ENCODE data around the gene ASB12. TPM values are rescaled to one million over a fixed set of nuclear protein-coding genes. Genes with fewer than 3 reads are reported as not detected.
A peak's percentile ranks its signal among the peaks of the same experiment; 100 is the strongest.

ASB12 gene
- total RNA-seq, 3 donors from 2014 or later (not counting 1 experiment from before 2014, with no cell fraction given) = 0.39 to 0.58 TPM; not detected in 1

GRCh38 chrX:64206556-64207162 is 23.7 kb downstream of the ASB12 start:
- Mint-ChIP-seq H3K27me3 (ENCODE audit: low read depth in 2 of 2) (no peaks in the 10 kb centered on the region), H3K4me1 (peaks cover 0 to 7% of the 10 kb centered on the region in 2 donors), H3K27ac (peak overlapping the region; percentile 89 to 92), H3K36me3 (no peaks in the 10 kb centered on the region), H3K4me3 (peak overlapping the region; percentile 91), H3K9me3 (no peaks in the 10 kb centered on the region)
- intact Hi-C loops (cut with micrococcal nuclease) = loop anchor here (1.0 to 10.0 kb wide), 5 partner anchors 189 to 828 kb away; partner anchors contain the start of genes MTMR8, ZC3H12B and ZC4H2
- DNase-seq (no peak), ATAC-seq (no peak)
- WGBS (ENCODE audit: insufficient coverage) = 100% methylated on average over 1 of the region's 5 CpGs
- no peak for TF ChIP-seq CTCF (IDR thresholded peaks at IDR 0.05)
- no peaks in the 10 kb centered on the region for H3K9me3 ChIP-seq (ENCODE audit: control insufficient read depth, insufficient read depth, low read length)
- peaks cover 22% of the 10 kb centered on the region for H3K4me1 ChIP-seq (ENCODE audit: control insufficient read depth, insufficient read depth, low read length)
- peak overlapping the region; percentile 93 for H3K4me3 ChIP-seq (ENCODE audit: low read length)
- H3K27ac ChIP-seq (ENCODE audit: low read length) = peak overlapping the region; percentile 99
- no peaks in the 10 kb centered on the region for H3K27me3 ChIP-seq (ENCODE audit: control insufficient read depth, insufficient read depth, low read length)
- no peaks in the 10 kb centered on the region for H3K36me3 ChIP-seq (ENCODE audit: control insufficient read depth, insufficient read depth, low read length)

- Mint-ChIP-seq H3K36me3 (no peaks in the 10 kb centered on the region), H3K27me3 (ENCODE audit: low read depth in 2 of 2) (no peaks in the 10 kb centered on the region), H3K4me3 (peak overlapping the region; percentile 91), H3K4me1 (peaks cover 0 to 7% of the 10 kb centered on the region in 2 donors), H3K27ac (peak overlapping the region; percentile 89 to 92), H3K9me3 (no peaks in the 10 kb centered on the region)
- Histone ChIP-seq H3K4me1 (ENCODE audit: control insufficient read depth, insufficient read depth, low read length) (peaks cover 22% of the 10 kb centered on the region), H3K4me3 (ENCODE audit: low read length) (peak overlapping the region; percentile 93), H3K36me3 (ENCODE audit: control insufficient read depth, insufficient read depth, low read length) (no peaks in the 10 kb centered on the region), H3K27me3 (ENCODE audit: control insufficient read depth, insufficient read depth, low read length) (no peaks in the 10 kb centered on the region), H3K27ac (ENCODE audit: low read length) (peak overlapping the region; percentile 99), H3K9me3 (ENCODE audit: control insufficient read depth, insufficient read depth, low read length) (no peaks in the 10 kb centered on the region)
- ATAC-seq (peak; percentile 86 to 95 (median 87)), DNase-seq (peak; percentile 81 to 92)
- intact Hi-C loops (cut with micrococcal nuclease) = loop anchor here (1.0 to 10.0 kb wide), 5 partner anchors 189 to 829 kb away; partner anchors contain the start of genes MTMR8, ZC3H12B and ZC4H2
- no peak for TF ChIP-seq CTCF (IDR thresholded peaks at IDR 0.05)
- WGBS (ENCODE audit: insufficient coverage) = under 1% methylated on average over 45 of the region's 45 CpGs
Measured at GRCh38 chrX:64205735-64206501, 24.5 kb downstream of the ASB12 start.

- Histone ChIP-seq H3K4me3 (ENCODE audit: low read length) (peak within 1 kb of the TSS; percentile 93), H3K27ac (ENCODE audit: low read length) (peak within 1 kb of the TSS; percentile 99), H3K27me3 (ENCODE audit: control insufficient read depth, insufficient read depth, low read length) (no peaks in the 10 kb centered on the region), H3K36me3 (ENCODE audit: control insufficient read depth, insufficient read depth, low read length) (no peaks in the 10 kb centered on the region), H3K4me1 (ENCODE audit: control insufficient read depth, insufficient read depth, low read length) (peaks cover 22% of the 10 kb centered on the region), H3K9me3 (ENCODE audit: control insufficient read depth, insufficient read depth, low read length) (no peaks in the 10 kb centered on the region)
- Mint-ChIP-seq H3K36me3 (no peaks in the 10 kb centered on the region), H3K4me1 (peaks cover 0 to 7% of the 10 kb centered on the region in 2 donors), H3K4me3 (peak within 1 kb of the TSS; percentile 91), H3K27me3 (ENCODE audit: low read depth in 2 of 2) (no peaks in the 10 kb centered on the region), H3K27ac (peak within 1 kb of the TSS; percentile 89 to 92), H3K9me3 (no peaks in the 10 kb centered on the region)
- DNase-seq (no peak), ATAC-seq (peak; percentile 38 to 58 (median 45))
- no peak for TF ChIP-seq CTCF (IDR thresholded peaks at IDR 0.05)
- 0% methylated on average over 29 of the region's 29 CpGs for WGBS (ENCODE audit: insufficient coverage)
- intact Hi-C loops (cut with micrococcal nuclease) = loop anchor here (5.0 to 10.0 kb wide), 4 partner anchors 453 to 829 kb away; partner anchors contain the start of genes ZC3H12B and ZC4H2
Measured at GRCh38 chrX:64205441-64205734, 25.0 kb downstream of the ASB12 start, which contains the start of gene AMER1. Gene AMER1, minus strand, starts transcription at chrX:64205708. Its CDS starts 12,422 bp downstream, at chrX:64193286.

Measured in natural killer cell (primary cell).